Measurements from ENCODE around the gene GNPDA2.
"Not testable (repeated sequence)": the region's sequence is repeated elsewhere in the genome, so short reads cannot be mapped to it uniquely, and the experiment has no call there.

GNPDA2 gene

GRCh38 chr4:44726038-44726871 is at the start of gene GNPDA2:
Gene GNPDA2, minus strand, starts transcription at chr4:44726556. Its CDS starts 4,349 bp downstream, at chr4:44722207.
- peak; percentile 92 for DNase-seq

GRCh38 chr4:44772340-44772739 is 46.0 kb upstream of the GNPDA2 start:
- DNase-seq, result no peak

- no peak for DNase-seq
Observed at GRCh38 chr4:44771789-44772188, 45.4 kb upstream of the GNPDA2 start.

GRCh38 chr4:44766453-44766852 is 40.1 kb upstream of the GNPDA2 start:
- no peak for DNase-seq

GRCh38 chr4:44765116-44765515 is 38.8 kb upstream of the GNPDA2 start:
- no peak for DNase-seq

- DNase-seq, result no peak
Observed at GRCh38 chr4:44761306-44761705, 35.0 kb upstream of the GNPDA2 start.

GRCh38 chr4:44760142-44760898 is 34.0 kb upstream of the GNPDA2 start:
- DNase-seq, result peak; percentile 39

GRCh38 chr4:44756559-44756958 is 30.2 kb upstream of the GNPDA2 start:
- DNase-seq, result no peak

- DNase-seq, result no peak
Observed at GRCh38 chr4:44740201-44740600, 13.8 kb upstream of the GNPDA2 start.

GRCh38 chr4:44738615-44739014 is 12.3 kb upstream of the GNPDA2 start:
- no peak for DNase-seq

- no peak for DNase-seq
Observed at GRCh38 chr4:44736900-44737299, 10.5 kb upstream of the GNPDA2 start.

GRCh38 chr4:44728694-44729093 is 2.3 kb upstream of the GNPDA2 start:
- DNase-seq, result not testable (repeated sequence)

- no peak for DNase-seq
Observed at GRCh38 chr4:44727471-44727870, 1.1 kb upstream of the GNPDA2 start.

GRCh38 chr4:44725726-44726037 is 674 bp downstream of the GNPDA2 start:
- DNase-seq, result no peak

- peak; percentile 41 for DNase-seq
Observed at GRCh38 chr4:44725166-44725565, 1.2 kb downstream of the GNPDA2 start.

- peak; percentile 57 for DNase-seq
Observed at GRCh38 chr4:44722001-44722400, 4.4 kb downstream of the GNPDA2 start.

- peak; percentile 94 for DNase-seq
Observed at GRCh38 chr4:44720371-44720770, 6.0 kb downstream of the GNPDA2 start.

GRCh38 chr4:44716597-44716996 is 9.8 kb downstream of the GNPDA2 start:
- DNase-seq, result peak; percentile 73

GRCh38 chr4:44713125-44713524 is 13.2 kb downstream of the GNPDA2 start:
- DNase-seq, result no peak

GRCh38 chr4:44704673-44705072 is 21.7 kb downstream of the GNPDA2 start:
- DNase-seq, result no peak

GRCh38 chr4:44701037-44701436 is 25.3 kb downstream of the GNPDA2 start:
- no peak for DNase-seq

GRCh38 chr4:44700427-44700826 is 25.9 kb downstream of the GNPDA2 start:
- no peak for DNase-seq

GRCh38 chr4:44684648-44685047 is 41.7 kb downstream of the GNPDA2 start:
- no peak for DNase-seq

- DNase-seq, result no peak
Observed at GRCh38 chr4:44679060-44679459, 47.3 kb downstream of the GNPDA2 start.
